IMR-90 (cell line): ENCODE results near the gene ZFR2. TPM values are rescaled to one million over a fixed set of nuclear protein-coding genes. Genes with fewer than 3 reads are reported as not detected.

ENCODE experiments used
- ATAC-seq: fragments of 200-7000 bp; cut with Tn5 transposase; 2 replicates; pipeline ENCODE4 v1.9.1; 2020; ENCODE audit warnings: low read depth, mild to moderate bottlenecking, moderate library complexity
- BruUV-seq: library from RNA; stranded (reverse); fragments of 400-500 nt; replicated peaks from 2 replicates; lab custom pipeline; 2021; lab: Mats Ljungman, UMichigan
- CTCF ChIA-PET: fragments of 300-600 bp; formaldehyde crosslinking; extraction: SDS; loops from one replicate; lab custom pipeline; 2021; ENCODE audit warnings: antibody characterized with exemption; lab: Yijun Ruan, JAX
- POLR2A ChIA-PET: fragments of 300-600 bp; sonication (Branson Sonifier 250); formaldehyde crosslinking; loops from one replicate; lab custom pipeline; 2022; ENCODE audit warnings: antibody characterized with exemption; ENCODE audit not compliant: unreplicated experiment; lab: Charles Lee
- DNase-seq: peaks from one replicate; pipeline ENCODE4 v3.0.0; 2013
- H2AFZ ChIP-seq: replicated peaks from 2 replicates; pipeline ENCODE3; 2013; ENCODE audit warnings: low read length, mild to moderate bottlenecking; ENCODE audit not compliant: poor library complexity
- H2AK5ac ChIP-seq: 2 replicates; pipeline ENCODE4 v1.6.1; 2013; ENCODE audit warnings: low read depth, low read length, inconsistent platforms
- H2AK9ac ChIP-seq: replicated peaks from 2 replicates; pipeline ENCODE3; 2013; ENCODE audit warnings: mild to moderate bottlenecking, low read depth, low read length, moderate library complexity; ENCODE audit not compliant: poor library complexity
- H2BK120ac ChIP-seq: 2 replicates; pipeline ENCODE4 v1.6.1; 2013; ENCODE audit warnings: low read depth, low read length, inconsistent platforms
- H2BK15ac ChIP-seq: 3 replicates; pipeline ENCODE4 v1.6.1; 2013; ENCODE audit warnings: low read depth, low read length, inconsistent platforms
- H2BK20ac ChIP-seq: 2 replicates; pipeline ENCODE4 v1.6.1; 2013; ENCODE audit warnings: low read depth, mild to moderate bottlenecking, inconsistent platforms, low read length, moderate library complexity
- H2BK5ac ChIP-seq: 2 replicates; pipeline ENCODE4 v1.6.1; 2013; ENCODE audit warnings: mild to moderate bottlenecking, low read depth, low read length, inconsistent platforms; ENCODE audit not compliant: poor library complexity, severe bottlenecking
- H3K14ac ChIP-seq: replicated peaks from 2 replicates; pipeline ENCODE4 v1.6.1; 2013; ENCODE audit warnings: low read depth, low read length, inconsistent platforms
- H3K18ac ChIP-seq: 2 replicates; pipeline ENCODE4 v1.6.1; 2013; ENCODE audit warnings: low read depth, low read length, control low read depth
- H3K23ac ChIP-seq: 2 replicates; pipeline ENCODE4 v1.6.1; 2013; ENCODE audit warnings: low read depth, low read length, inconsistent platforms
- H3K27ac ChIP-seq: 2 replicates; pipeline ENCODE4 v1.5.1; 2013; ENCODE audit warnings: mild to moderate bottlenecking, control low read depth, low read length; ENCODE audit not compliant: insufficient read depth
- H3K27me3 ChIP-seq: 2 replicates; pipeline ENCODE4 v1.6.1; 2013; ENCODE audit warnings: low read length; ENCODE audit not compliant: control insufficient read depth, insufficient read depth
- H3K36me3 ChIP-seq: 2 replicates; pipeline ENCODE4 v1.6.1; 2013; ENCODE audit warnings: low read length, mixed read lengths; ENCODE audit not compliant: control insufficient read depth, insufficient read depth
- H3K4ac ChIP-seq: 2 replicates; pipeline ENCODE4 v1.6.1; 2013; ENCODE audit warnings: low read depth, low read length, inconsistent platforms
- H3K4me1 ChIP-seq: 2 replicates; pipeline ENCODE4 v1.6.1; 2013; ENCODE audit warnings: low read length, mixed read lengths; ENCODE audit not compliant: control insufficient read depth, insufficient read depth
- H3K4me2 ChIP-seq: 2 replicates; pipeline ENCODE4 v1.6.1; 2013; ENCODE audit warnings: low read depth, mild to moderate bottlenecking, control low read depth, low read length, moderate library complexity
- H3K4me3 ChIP-seq: 2 replicates; pipeline ENCODE4 v1.5.1; 2013; ENCODE audit warnings: low read depth, mild to moderate bottlenecking, control low read depth, low read length, moderate library complexity; ENCODE audit not compliant: insufficient read depth
- H3K56ac ChIP-seq: 2 replicates; pipeline ENCODE4 v1.6.1; 2013; ENCODE audit warnings: low read length, inconsistent platforms; ENCODE audit not compliant: insufficient read depth; ENCODE audit errors: extremely low read depth
- H3K79me1 ChIP-seq, 2 experiments: 2 replicates each; pipeline ENCODE4 v1.6.1; 2013; ENCODE audit warnings: low read length in 2 of 2, inconsistent platforms in 1 of 2, low read depth in 1 of 2
- H3K9ac ChIP-seq: 2 replicates; pipeline ENCODE4 v1.6.1; 2013; ENCODE audit warnings: low read depth, low read length, control low read depth
- H3K9me1 ChIP-seq: 2 replicates; pipeline ENCODE4 v1.6.1; 2013; ENCODE audit warnings: low read length, inconsistent platforms; ENCODE audit not compliant: insufficient read depth
- H3K9me3 ChIP-seq: 2 replicates; pipeline ENCODE4 v1.6.1; 2013; ENCODE audit warnings: low read length; ENCODE audit not compliant: control insufficient read depth, insufficient read depth
- H4K20me1 ChIP-seq: 2 replicates; pipeline ENCODE4 v1.6.1; 2013; ENCODE audit warnings: low read length, inconsistent platforms; ENCODE audit not compliant: insufficient read depth
- H4K5ac ChIP-seq: 2 replicates; pipeline ENCODE4 v1.6.1; 2013; ENCODE audit warnings: mild to moderate bottlenecking, low read depth, low read length, control low read depth
- H4K8ac ChIP-seq, 2 experiments: 2 replicates each; pipeline ENCODE4 v1.6.1; 2013; ENCODE audit warnings: low read depth in 2 of 2, low read length in 2 of 2, control low read depth in 1 of 2, inconsistent platforms in 1 of 2
- H4K91ac ChIP-seq: 2 replicates; pipeline ENCODE4 v1.6.1; 2013; ENCODE audit warnings: low read depth, low read length, inconsistent platforms; ENCODE audit not compliant: insufficient read depth
- BHLHE40 ChIP-seq: fragments of 150-350 bp; IDR thresholded peaks from 2 replicates; pipeline ENCODE4 v1.6.1; 2016; ENCODE audit warnings: mild to moderate bottlenecking, low read depth, low read length
- CHD1 ChIP-seq: IDR thresholded peaks from 2 replicates; pipeline ENCODE4 v1.6.1; 2012; ENCODE audit warnings: low read depth, low read length, improper control_type of control experiment
- ELK1 ChIP-seq: fragments of 150-350 bp; IDR thresholded peaks from 2 replicates; pipeline ENCODE4 v1.6.1; 2016; ENCODE audit warnings: low read depth, mild to moderate bottlenecking, low read length, moderate library complexity, borderline replicate concordance
- FOS ChIP-seq: fragments of 150-350 bp; IDR thresholded peaks from 2 replicates; pipeline ENCODE4 v1.6.1; 2016; ENCODE audit warnings: low read depth, low read length
- MAFK ChIP-seq: IDR thresholded peaks from 2 replicates; pipeline ENCODE4 v1.6.1; 2012; ENCODE audit warnings: low read depth, low read length, improper control_type of control experiment
- MAZ ChIP-seq: IDR thresholded peaks from 2 replicates; pipeline ENCODE4 v1.6.1; 2012; ENCODE audit warnings: low read depth, mild to moderate bottlenecking, low read length, improper control_type of control experiment, moderate library complexity, borderline replicate concordance
- MXI1 ChIP-seq: IDR thresholded peaks from 2 replicates; pipeline ENCODE4 v1.6.1; 2012; ENCODE audit warnings: low read depth, mild to moderate bottlenecking, low read length, moderate library complexity, borderline replicate concordance
- NFE2L2 ChIP-seq: fragments of 150-350 bp; IDR thresholded peaks from 2 replicates; pipeline ENCODE4 v1.6.1; 2016; ENCODE audit warnings: low read depth, mild to moderate bottlenecking, low read length
- POLR2A ChIP-seq: IDR thresholded peaks from 2 replicates; pipeline ENCODE4 v1.6.1; 2012; ENCODE audit warnings: mild to moderate bottlenecking, low read depth, low read length
- RAD21 ChIP-seq: IDR thresholded peaks from 2 replicates; pipeline ENCODE4 v1.6.1; 2012; ENCODE audit warnings: low read length, improper control_type of control experiment
- RCOR1 ChIP-seq: IDR thresholded peaks from 2 replicates; pipeline ENCODE4 v1.6.1; 2012; ENCODE audit warnings: mild to moderate bottlenecking, low read length, improper control_type of control experiment; ENCODE audit not compliant: insufficient replicate concordance
- RFX5 ChIP-seq: IDR thresholded peaks from 2 replicates; pipeline ENCODE4 v1.8.0; 2012; ENCODE audit warnings: low read depth, mild to moderate bottlenecking, low read length, moderate library complexity
- SMC3 ChIP-seq: fragments of 150-350 bp; IDR thresholded peaks from 2 replicates; pipeline ENCODE4 v1.6.1; 2016; ENCODE audit warnings: low read depth, mild to moderate bottlenecking, antibody characterized with exemption, low read length, moderate library complexity
- WGBS, 2 experiments: methylation state at CpG; one replicate each; pipeline versions ENCODE4 v1.1.5 to v1.1.7; 2013; ENCODE audit warnings: missing lambda C conversion rate in 2 of 2; ENCODE audit not compliant: insufficient read length in 1 of 2; ENCODE audit errors: extremely low coverage in 2 of 2; 5-methylcytosine and 5-hydroxymethylcytosine counted together
- dilution Hi-C: fragments of 300-500 bp; cut with HindIII; formaldehyde crosslinking; loops from one replicate; pipeline ENCODE4 v1.14.3; 2018; ENCODE audit warnings: low sequenced_read_pairs; ENCODE audit not compliant: unreplicated experiment
- in situ Hi-C: fragments of 300-500 bp; cut with MboI; formaldehyde crosslinking; loops from 3 replicates; pipeline ENCODE4 v1.14.3; 2019; ENCODE audit warnings: low sequenced_read_pairs, inconsistent platforms, mixed read lengths
- intact Hi-C: fragments of 100-400 bp; cut with micrococcal nuclease; formaldehyde crosslinking; loops from 2 replicates; pipeline ENCODE4 v1.10.0; 2022
- polyA plus RNA-seq, 3 experiments: library from polyadenylated mRNA; depleted of rRNA; stranded (reverse); fragments of >200 nt; gene quantifications; 2 replicates each; pipeline ENCODE4 v1.2.3, GENCODE V29; 2012; ENCODE audit warnings: low replicate concordance in 1 of 3
- total RNA-seq: library from RNA; depleted of rRNA; stranded (reverse); fragments of >200 nt; gene quantifications from 2 replicates; pipeline ENCODE4 v1.2.3, GENCODE V29; 2012
- TF ChIP-seq, protein P1 (sequence below): fragments of 150-350 bp; IDR thresholded peaks from 2 replicates; pipeline ENCODE4 v1.6.1; 2017; ENCODE audit warnings: mild to moderate bottlenecking, antibody characterized with exemption, low read length, low read depth

Gene ZFR2
- total and polyA plus RNA-seq, 2 of the 4 experiments (the other 2 are of a cell fraction) = 0.19 TPM; not detected in 1

- no peak for TF ChIP-seq RCOR1
Observed at GRCh38 chr19:3778899-3779723, 89.7 kb downstream of the ZFR2 start (continued).

DNA sequence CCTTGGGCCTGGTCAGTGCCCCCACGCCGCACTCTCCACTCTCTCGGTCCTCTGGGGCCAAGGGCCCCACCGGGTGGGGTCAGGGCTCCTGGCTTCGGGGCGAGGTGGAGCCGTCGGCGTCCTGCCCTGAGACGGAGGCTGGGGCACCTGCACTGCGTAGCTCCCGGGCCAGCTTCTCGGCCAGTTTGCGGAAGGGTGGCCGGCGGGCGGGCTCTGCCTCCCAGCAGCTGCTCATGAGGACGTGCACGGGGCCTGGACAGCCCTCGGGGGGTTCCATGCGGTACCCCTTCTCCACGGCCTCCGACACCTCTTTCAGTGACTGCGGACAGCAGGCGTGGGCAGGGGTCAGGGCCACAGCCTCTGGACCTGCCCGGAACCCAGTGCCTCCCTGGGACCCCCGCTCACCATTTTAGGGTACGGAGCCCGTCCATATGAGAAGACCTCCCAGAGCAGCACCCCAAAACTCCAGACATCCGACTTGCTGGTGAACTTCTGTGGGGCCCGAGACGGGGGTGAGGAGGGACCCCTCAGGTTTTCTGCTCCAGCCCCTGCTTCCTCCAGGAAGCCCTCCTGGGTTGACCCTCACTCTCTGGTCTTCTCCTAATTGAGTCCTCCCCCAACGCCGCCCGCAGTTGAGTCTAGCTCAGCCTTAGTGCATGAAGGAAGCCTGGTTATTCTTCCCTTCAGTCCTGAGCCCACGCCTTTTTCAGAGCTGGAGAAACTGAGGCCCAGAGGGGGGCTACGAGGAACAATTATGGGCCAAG is 90.6 kb downstream of the ZFR2 start:
- Histone ChIP-seq H4K91ac (no peak overlapping the region), H3K27me3 (peaks cover 3% of the 10 kb centered on the region; the same call in 1 of the 2 replicates), H3K23ac (no peak overlapping the region), H3K4me2 (no peak overlapping the region), H3K79me1 (no peaks in the 10 kb centered on the region), H2AK5ac (no peak overlapping the region), H2BK15ac (no peak overlapping the region), H2BK5ac (no peak overlapping the region), H4K5ac (no peak overlapping the region), H4K8ac (no peak overlapping the region), H2BK20ac (no peak overlapping the region), H2AK9ac (no peak overlapping the region), H3K9me1 (no peaks in the 10 kb centered on the region), H4K20me1 (no peaks in the 10 kb centered on the region), H3K18ac (no peak overlapping the region), H3K4ac (no peak overlapping the region), H3K36me3 (no peaks in the 10 kb centered on the region), H3K9ac (no peak overlapping the region), H3K27ac (no peak overlapping the region), H3K56ac (no peak overlapping the region), H2BK120ac (no peak overlapping the region), H2AFZ (no peak overlapping the region), H3K4me1 (no peaks in the 10 kb centered on the region), H3K14ac (no peak overlapping the region), H3K9me3 (peaks cover 24% of the 10 kb centered on the region), H3K4me3 (no peak overlapping the region)
- no peak for DNase-seq
- ChIA-PET CTCF (no interaction called here), POLR2A (no interaction called here)
- intact Hi-C loops (no loop called here), in situ Hi-C loops (no loop called here), dilution Hi-C loops (no loop called here)
- WGBS, 2 experiments = 86% methylated on average over 31 of the region's 37 CpGs; no CpG with 5 or more reads in 1 of the 2 experiments
- ATAC-seq = no peak
- no TSS peak for BruUV-seq
- no peak for TF ChIP-seq MAZ
- TF ChIP-seq BHLHE40 = no peak
- TF ChIP-seq MXI1 = no peak
- TF ChIP-seq MAFK = no peak
- TF ChIP-seq RAD21 = no peak
- no peak for TF ChIP-seq ELK1
- TF ChIP-seq, protein P1, sequence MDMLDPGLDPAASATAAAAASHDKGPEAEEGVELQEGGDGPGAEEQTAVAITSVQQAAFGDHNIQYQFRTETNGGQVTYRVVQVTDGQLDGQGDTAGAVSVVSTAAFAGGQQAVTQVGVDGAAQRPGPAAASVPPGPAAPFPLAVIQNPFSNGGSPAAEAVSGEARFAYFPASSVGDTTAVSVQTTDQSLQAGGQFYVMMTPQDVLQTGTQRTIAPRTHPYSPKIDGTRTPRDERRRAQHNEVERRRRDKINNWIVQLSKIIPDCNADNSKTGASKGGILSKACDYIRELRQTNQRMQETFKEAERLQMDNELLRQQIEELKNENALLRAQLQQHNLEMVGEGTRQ = no peak
- TF ChIP-seq RCOR1 = no peak
- no peak for TF ChIP-seq FOS
- TF ChIP-seq POLR2A = no peak
- TF ChIP-seq RFX5 = no peak
- no peak for TF ChIP-seq SMC3
- TF ChIP-seq CHD1 = no peak
- no peak for TF ChIP-seq NFE2L2
